ENCODE measurements around the gene EPN1.

- TF ChIP-seq MYC (IDR thresholded peaks at IDR 0.05; ENCODE audit: low read depth, low read length) (no peak), POLR2A (IDR thresholded peaks at IDR 0.05; ENCODE audit: extremely low read depth, insufficient read length) (no peak), CTCF (IDR thresholded peaks at IDR 0.05; ENCODE audit: low read depth, low read length) (no peak), MAX (IDR thresholded peaks at IDR 0.05; ENCODE audit: low read depth, low read length) (no peak)
These were observed 22.5 kb upstream of the EPN1 start for GRCh38 chr19:55652311-55653128.

Measured in NB4 (cell line).